ENCODE results near the gene COQ5.
A peak's percentile ranks its signal among the peaks of the same experiment; 100 is the strongest.

Gene COQ5

GRCh38 chr12:120500581-120500980 is 28.4 kb downstream of the COQ5 start (continued):
- TF ChIP-seq, protein P1, sequence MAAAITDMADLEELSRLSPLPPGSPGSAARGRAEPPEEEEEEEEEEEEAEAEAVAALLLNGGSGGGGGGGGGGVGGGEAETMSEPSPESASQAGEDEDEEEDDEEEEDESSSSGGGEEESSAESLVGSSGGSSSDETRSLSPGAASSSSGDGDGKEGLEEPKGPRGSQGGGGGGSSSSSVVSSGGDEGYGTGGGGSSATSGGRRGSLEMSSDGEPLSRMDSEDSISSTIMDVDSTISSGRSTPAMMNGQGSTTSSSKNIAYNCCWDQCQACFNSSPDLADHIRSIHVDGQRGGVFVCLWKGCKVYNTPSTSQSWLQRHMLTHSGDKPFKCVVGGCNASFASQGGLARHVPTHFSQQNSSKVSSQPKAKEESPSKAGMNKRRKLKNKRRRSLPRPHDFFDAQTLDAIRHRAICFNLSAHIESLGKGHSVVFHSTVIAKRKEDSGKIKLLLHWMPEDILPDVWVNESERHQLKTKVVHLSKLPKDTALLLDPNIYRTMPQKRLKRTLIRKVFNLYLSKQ (tag by site-specific recombination; IDR thresholded peaks at IDR 0.05; ENCODE audit: borderline replicate concordance), result no peak
- TF ChIP-seq ZFP69B (tag by site-specific recombination; IDR thresholded peaks at IDR 0.05) (no peak), ZNF132 (tag by site-specific recombination; IDR thresholded peaks at IDR 0.05; ENCODE audit: borderline replicate concordance) (no peak), ZNF548 (tag by site-specific recombination; IDR thresholded peaks at IDR 0.05) (no peak)

- Histone ChIP-seq H3K4me3 (ENCODE audit: low read depth, low read length) (no peak overlapping the region), H3K27ac (ENCODE audit: extremely low read depth, low read depth, low read length) (no peak overlapping the region), H3K9me3 (ENCODE audit: control insufficient read depth, insufficient read depth, low read depth, low read length) (no peaks in the 10 kb centered on the region), H3K4me1 (ENCODE audit: control insufficient read depth, insufficient read depth, low read length) (peaks cover 3% of the 10 kb centered on the region; the same call in 1 of the 2 replicates), H3K36me3 (ENCODE audit: control insufficient read depth in 2 of 2, insufficient read depth in 1 of 2, low read length in 2 of 2) (peaks cover 11 to 43% of the 10 kb centered on the region in 2 experiments)
- POLR2A ChIA-PET, result interaction anchor here (0.6 to 1.4 kb wide), 5 partner anchors 10 to 52 kb away, joined by 3 to 4 read pairs (median 3); partner anchors contain the start of gene COQ5
- CTCF ChIA-PET, result interaction anchor here (0.8 to 1.4 kb wide), 2 partner anchors 69 to 143 kb away, joined by 4 read pairs; no protein-coding TSS in a partner anchor
- no peak for TF ChIP-seq ZNF660 (tag by site-specific recombination; IDR thresholded peaks at IDR 0.05)
- TF ChIP-seq ZNF768 (tag by site-specific recombination; IDR thresholded peaks at IDR 0.05), result no peak
- TF ChIP-seq ZBTB17 (tag by site-specific recombination; IDR thresholded peaks at IDR 0.05), result no peak
- TF ChIP-seq, protein P2, sequence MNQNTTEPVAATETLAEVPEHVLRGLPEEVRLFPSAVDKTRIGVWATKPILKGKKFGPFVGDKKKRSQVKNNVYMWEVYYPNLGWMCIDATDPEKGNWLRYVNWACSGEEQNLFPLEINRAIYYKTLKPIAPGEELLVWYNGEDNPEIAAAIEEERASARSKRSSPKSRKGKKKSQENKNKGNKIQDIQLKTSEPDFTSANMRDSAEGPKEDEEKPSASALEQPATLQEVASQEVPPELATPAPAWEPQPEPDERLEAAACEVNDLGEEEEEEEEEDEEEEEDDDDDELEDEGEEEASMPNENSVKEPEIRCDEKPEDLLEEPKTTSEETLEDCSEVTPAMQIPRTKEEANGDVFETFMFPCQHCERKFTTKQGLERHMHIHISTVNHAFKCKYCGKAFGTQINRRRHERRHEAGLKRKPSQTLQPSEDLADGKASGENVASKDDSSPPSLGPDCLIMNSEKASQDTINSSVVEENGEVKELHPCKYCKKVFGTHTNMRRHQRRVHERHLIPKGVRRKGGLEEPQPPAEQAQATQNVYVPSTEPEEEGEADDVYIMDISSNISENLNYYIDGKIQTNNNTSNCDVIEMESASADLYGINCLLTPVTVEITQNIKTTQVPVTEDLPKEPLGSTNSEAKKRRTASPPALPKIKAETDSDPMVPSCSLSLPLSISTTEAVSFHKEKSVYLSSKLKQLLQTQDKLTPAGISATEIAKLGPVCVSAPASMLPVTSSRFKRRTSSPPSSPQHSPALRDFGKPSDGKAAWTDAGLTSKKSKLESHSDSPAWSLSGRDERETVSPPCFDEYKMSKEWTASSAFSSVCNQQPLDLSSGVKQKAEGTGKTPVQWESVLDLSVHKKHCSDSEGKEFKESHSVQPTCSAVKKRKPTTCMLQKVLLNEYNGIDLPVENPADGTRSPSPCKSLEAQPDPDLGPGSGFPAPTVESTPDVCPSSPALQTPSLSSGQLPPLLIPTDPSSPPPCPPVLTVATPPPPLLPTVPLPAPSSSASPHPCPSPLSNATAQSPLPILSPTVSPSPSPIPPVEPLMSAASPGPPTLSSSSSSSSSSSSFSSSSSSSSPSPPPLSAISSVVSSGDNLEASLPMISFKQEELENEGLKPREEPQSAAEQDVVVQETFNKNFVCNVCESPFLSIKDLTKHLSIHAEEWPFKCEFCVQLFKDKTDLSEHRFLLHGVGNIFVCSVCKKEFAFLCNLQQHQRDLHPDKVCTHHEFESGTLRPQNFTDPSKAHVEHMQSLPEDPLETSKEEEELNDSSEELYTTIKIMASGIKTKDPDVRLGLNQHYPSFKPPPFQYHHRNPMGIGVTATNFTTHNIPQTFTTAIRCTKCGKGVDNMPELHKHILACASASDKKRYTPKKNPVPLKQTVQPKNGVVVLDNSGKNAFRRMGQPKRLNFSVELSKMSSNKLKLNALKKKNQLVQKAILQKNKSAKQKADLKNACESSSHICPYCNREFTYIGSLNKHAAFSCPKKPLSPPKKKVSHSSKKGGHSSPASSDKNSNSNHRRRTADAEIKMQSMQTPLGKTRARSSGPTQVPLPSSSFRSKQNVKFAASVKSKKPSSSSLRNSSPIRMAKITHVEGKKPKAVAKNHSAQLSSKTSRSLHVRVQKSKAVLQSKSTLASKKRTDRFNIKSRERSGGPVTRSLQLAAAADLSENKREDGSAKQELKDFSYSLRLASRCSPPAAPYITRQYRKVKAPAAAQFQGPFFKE (tag by site-specific recombination; IDR thresholded peaks at IDR 0.05; ENCODE audit: borderline replicate concordance), result no peak
- no peak for TF ChIP-seq ZNF664 (tag by site-specific recombination; IDR thresholded peaks at IDR 0.05)
- TF ChIP-seq FEZF1 (tag by site-specific recombination; IDR thresholded peaks at IDR 0.05), result peak; percentile 41; the same call in 1 of the 2 replicates
- peak; percentile 67; the same call in 1 of the 2 replicates for TF ChIP-seq ZNF18 (tag by site-specific recombination; IDR thresholded peaks at IDR 0.05)
- no peak for TF ChIP-seq ZNF777 (tag by site-specific recombination; IDR thresholded peaks at IDR 0.05; ENCODE audit: borderline replicate concordance)
- 0 out of 2 replicates have a peak, but pooled peaks have one; percentile 27 for TF ChIP-seq PRDM6 (tag by site-specific recombination; IDR thresholded peaks at IDR 0.05)
- no peak for TF ChIP-seq ZNF548 (tag by site-specific recombination; IDR thresholded peaks at IDR 0.05)
- no peak for TF ChIP-seq ZNF155 (tag by site-specific recombination; IDR thresholded peaks at IDR 0.05)
- no peak for TF ChIP-seq ZNF596 (tag by site-specific recombination; IDR thresholded peaks at IDR 0.05)
These were observed 30.0 kb downstream of the COQ5 start for GRCh38 chr12:120498870-120499515.
